GM21723 (cell line): Measurements from ENCODE around the gene NRM.
"Not testable (repeated sequence)": the region's sequence is repeated elsewhere in the genome, so short reads cannot be mapped to it uniquely, and the experiment has no call there.

Experiments used
- ATAC-seq: cut with Tn5 transposase; IDR thresholded peaks from one replicate; pipeline ENCODE4 v1.9.1; 2021; ENCODE audit warnings: mild to moderate bottlenecking, moderate library complexity; ENCODE audit not compliant: unreplicated experiment

NRM gene, protein sequence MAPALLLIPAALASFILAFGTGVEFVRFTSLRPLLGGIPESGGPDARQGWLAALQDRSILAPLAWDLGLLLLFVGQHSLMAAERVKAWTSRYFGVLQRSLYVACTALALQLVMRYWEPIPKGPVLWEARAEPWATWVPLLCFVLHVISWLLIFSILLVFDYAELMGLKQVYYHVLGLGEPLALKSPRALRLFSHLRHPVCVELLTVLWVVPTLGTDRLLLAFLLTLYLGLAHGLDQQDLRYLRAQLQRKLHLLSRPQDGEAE

GRCh38 chr6:30690403-30691207 is at the start of gene NRM:
TSS of gene NRM (minus strand) at chr6:30690984. CDS start at chr6:30690974, 10 bp downstream.
- ATAC-seq, result peak; percentile 35

- ATAC-seq, result no peak
Measured at GRCh38 chr6:30740540-30740870, 49.7 kb upstream of the NRM start.

DNA sequence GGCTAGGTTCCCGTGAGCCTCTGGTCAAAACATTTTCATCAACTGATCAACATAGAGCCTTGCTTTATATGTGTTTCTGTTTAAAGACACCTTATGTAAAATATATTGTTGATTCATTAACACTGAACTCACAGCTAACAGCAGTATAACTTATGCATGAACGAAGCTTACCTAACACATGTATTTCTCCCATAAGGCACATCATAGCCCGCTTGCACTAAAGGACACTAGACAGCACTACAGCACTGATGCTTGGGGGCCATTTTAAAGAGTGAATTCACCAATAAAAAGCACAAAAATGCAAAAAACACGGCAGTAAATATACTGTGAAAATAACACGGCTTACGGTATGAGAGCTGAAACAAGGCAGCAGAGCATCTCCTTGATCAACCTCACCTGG is 47.7 kb upstream of the NRM start:
- ATAC-seq, result no peak

DNA sequence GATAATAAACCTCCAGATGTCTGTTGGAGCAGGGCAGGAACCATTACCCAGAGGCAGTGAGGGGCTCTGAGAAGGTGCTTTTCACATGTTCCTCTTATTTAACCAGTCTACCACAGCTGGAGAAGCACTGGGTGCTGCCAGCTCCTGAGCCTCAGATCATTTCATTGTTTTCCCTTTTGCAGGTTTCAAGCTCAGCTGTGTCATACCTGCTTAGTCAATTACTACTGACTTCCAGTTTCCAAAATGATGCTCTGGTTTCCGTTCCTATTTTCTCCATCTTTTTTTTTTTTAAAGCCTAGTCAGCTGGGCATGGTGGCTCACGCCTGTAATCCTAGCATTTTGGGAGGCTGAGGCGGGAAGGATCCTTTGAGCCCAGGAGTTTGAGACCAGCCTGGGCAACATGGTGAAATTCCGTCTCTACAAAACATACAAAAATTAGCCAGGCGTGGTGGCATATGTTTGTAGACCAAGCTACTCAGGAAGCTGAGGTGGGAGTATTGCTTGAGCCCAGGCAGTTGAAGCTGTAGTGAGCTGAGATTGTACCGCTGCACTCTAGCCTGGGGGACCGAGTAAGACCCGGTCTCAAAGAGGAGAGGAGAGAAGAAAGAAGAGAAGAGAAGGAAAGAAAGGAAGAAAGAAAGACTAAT is 45.0 kb upstream of the NRM start:
- ATAC-seq, result peak; percentile 36

- ATAC-seq, result no peak
Measured at GRCh38 chr6:30732237-30732943, 41.6 kb upstream of the NRM start.

- peak; percentile 50 for ATAC-seq
Measured at GRCh38 chr6:30730601-30731435, 40.0 kb upstream of the NRM start.

- ATAC-seq, result no peak
Measured at GRCh38 chr6:30727920-30728553, 37.3 kb upstream of the NRM start.

- ATAC-seq, result no peak
Measured at GRCh38 chr6:30726506-30727413, 36.0 kb upstream of the NRM start.

DNA sequence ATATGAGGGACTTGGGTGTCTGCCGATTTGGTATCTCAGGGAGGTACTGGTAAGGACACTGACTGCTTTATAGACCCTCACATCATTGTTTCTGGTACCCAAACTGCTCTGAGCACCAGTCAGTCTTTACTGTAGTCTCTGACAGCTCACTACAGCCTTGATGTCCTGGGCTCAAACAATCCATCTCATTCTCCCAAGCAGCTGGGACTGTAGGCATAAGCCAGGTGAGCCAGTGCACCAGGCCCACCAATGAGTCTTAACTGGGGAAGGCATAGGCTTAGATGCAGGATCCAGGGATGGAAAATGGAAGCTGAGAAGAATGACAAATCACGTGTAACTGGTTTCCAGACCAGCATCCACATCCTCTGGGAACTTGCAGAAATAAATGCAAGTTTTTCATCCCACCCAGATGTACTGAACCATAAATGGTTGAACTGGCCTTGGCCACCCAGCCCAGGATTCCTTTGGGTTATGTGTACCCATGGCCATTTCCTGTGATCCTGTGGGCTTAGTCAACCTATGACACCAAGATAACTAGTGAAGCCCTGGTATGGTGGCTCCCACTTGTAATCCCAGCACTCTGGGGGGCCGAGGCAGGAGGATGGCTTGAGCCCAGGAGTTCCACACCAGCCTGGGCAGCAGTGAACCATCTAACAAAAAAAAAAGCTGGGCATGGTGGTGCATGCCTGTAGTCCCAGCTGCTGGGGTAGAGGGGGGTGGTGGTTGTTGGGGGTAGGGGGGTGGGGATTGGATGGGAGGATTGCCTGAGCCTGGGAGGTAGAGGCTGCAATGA is 35.1 kb upstream of the NRM start:
- ATAC-seq, result no peak

- no peak for ATAC-seq
Measured at GRCh38 chr6:30724906-30725667, 34.3 kb upstream of the NRM start.

GRCh38 chr6:30723843-30724741 is 33.3 kb upstream of the NRM start:
- ATAC-seq, result not testable (repeated sequence)

- not testable (repeated sequence) for ATAC-seq
Measured at GRCh38 chr6:30723159-30723842, 32.5 kb upstream of the NRM start.

GRCh38 chr6:30722280-30723112 is 31.7 kb upstream of the NRM start:
- ATAC-seq, result no peak

DNA sequence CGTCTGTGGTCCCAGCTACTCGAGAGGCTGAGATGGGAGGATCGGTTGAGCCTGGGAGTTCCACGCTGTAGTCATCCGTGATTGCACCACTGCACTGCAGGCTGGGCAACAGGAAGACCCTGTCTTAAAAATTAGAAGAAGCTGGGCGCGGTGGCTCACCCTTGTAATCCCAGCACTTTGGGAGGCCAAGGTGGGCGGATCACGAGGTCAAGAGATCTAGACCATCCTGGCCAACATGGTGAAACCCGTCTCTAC is 31.2 kb upstream of the NRM start:
- not testable (repeated sequence) for ATAC-seq
